Measurements from ENCODE around the gene PCIF1.
"Not testable (repeated sequence)": the region's sequence is repeated elsewhere in the genome, so short reads cannot be mapped to it uniquely, and the experiment has no call there.

Gene PCIF1

GRCh38 chr20:45956326-45956725 is 21.8 kb downstream of the PCIF1 start:
- not testable (repeated sequence) for H3K4me1 ChIP-seq (ENCODE audit: control insufficient read depth, insufficient read depth, low read length); H3K9me3 ChIP-seq (ENCODE audit: control insufficient read depth, low read length); H3K9ac ChIP-seq (ENCODE audit: low read length); DNase-seq (ENCODE audit: low read depth); H3K27me3 ChIP-seq (replicated peaks; ENCODE audit: control insufficient read depth, insufficient read depth, low read length); H3K4me3 ChIP-seq (ENCODE audit: low read length)
- peaks cover 76% of the 10 kb centered on the region for H3K36me3 ChIP-seq (ENCODE audit: control insufficient read depth, insufficient read depth, low read length, severe bottlenecking)

- Histone ChIP-seq H3K9me3 (ENCODE audit: control insufficient read depth, low read length) (no peaks in the 10 kb centered on the region), H3K4me1 (ENCODE audit: control insufficient read depth, insufficient read depth, low read length) (no peaks in the 10 kb centered on the region), H3K27me3 (replicated peaks; ENCODE audit: control insufficient read depth, insufficient read depth, low read length) (no peaks in the 10 kb centered on the region), H3K36me3 (ENCODE audit: control insufficient read depth, insufficient read depth, low read length, severe bottlenecking) (peaks cover 76% of the 10 kb centered on the region), H3K9ac (ENCODE audit: low read length) (no peak overlapping the region), H3K4me3 (ENCODE audit: low read length) (no peak overlapping the region)
- no peak for DNase-seq (ENCODE audit: low read depth)
These were observed 22.8 kb downstream of the PCIF1 start for GRCh38 chr20:45957021-45957941.

GRCh38 chr20:45958593-45958992 is 24.1 kb downstream of the PCIF1 start:
- H3K9ac ChIP-seq (ENCODE audit: low read length), result no peak overlapping the region
- H3K4me3 ChIP-seq (ENCODE audit: low read length), result no peak overlapping the region
- DNase-seq (ENCODE audit: low read depth), result no peak
- H3K9me3 ChIP-seq (ENCODE audit: control insufficient read depth, low read length), result no peaks in the 10 kb centered on the region
- H3K36me3 ChIP-seq (ENCODE audit: control insufficient read depth, insufficient read depth, low read length, severe bottlenecking), result peaks cover 74% of the 10 kb centered on the region
- no peaks in the 10 kb centered on the region for H3K4me1 ChIP-seq (ENCODE audit: control insufficient read depth, insufficient read depth, low read length)
- no peaks in the 10 kb centered on the region for H3K27me3 ChIP-seq (replicated peaks; ENCODE audit: control insufficient read depth, insufficient read depth, low read length)

GRCh38 chr20:45959126-45959525 is 24.6 kb downstream of the PCIF1 start:
- no peaks in the 10 kb centered on the region for H3K27me3 ChIP-seq (replicated peaks; ENCODE audit: control insufficient read depth, insufficient read depth, low read length)
- no peak overlapping the region for H3K4me3 ChIP-seq (ENCODE audit: low read length)
- H3K9me3 ChIP-seq (ENCODE audit: control insufficient read depth, low read length), result no peaks in the 10 kb centered on the region
- no peak for DNase-seq (ENCODE audit: low read depth)
- H3K9ac ChIP-seq (ENCODE audit: low read length), result no peak overlapping the region
- no peaks in the 10 kb centered on the region for H3K4me1 ChIP-seq (ENCODE audit: control insufficient read depth, insufficient read depth, low read length)
- H3K36me3 ChIP-seq (ENCODE audit: control insufficient read depth, insufficient read depth, low read length, severe bottlenecking), result peaks cover 77% of the 10 kb centered on the region

GRCh38 chr20:45959956-45960630 is 25.6 kb downstream of the PCIF1 start:
- Histone ChIP-seq H3K4me3 (ENCODE audit: low read length) (no peak overlapping the region), H3K4me1 (ENCODE audit: control insufficient read depth, insufficient read depth, low read length) (no peaks in the 10 kb centered on the region), H3K27me3 (replicated peaks; ENCODE audit: control insufficient read depth, insufficient read depth, low read length) (no peaks in the 10 kb centered on the region), H3K36me3 (ENCODE audit: control insufficient read depth, insufficient read depth, low read length, severe bottlenecking) (peaks cover 86% of the 10 kb centered on the region), H3K9me3 (ENCODE audit: control insufficient read depth, low read length) (no peaks in the 10 kb centered on the region), H3K9ac (ENCODE audit: low read length) (no peak overlapping the region)
- DNase-seq (ENCODE audit: low read depth), result no peak

- DNase-seq (ENCODE audit: low read depth), result no peak
- H3K9ac ChIP-seq (ENCODE audit: low read length), result no peak overlapping the region
- H3K4me1 ChIP-seq (ENCODE audit: control insufficient read depth, insufficient read depth, low read length), result no peaks in the 10 kb centered on the region
- H3K27me3 ChIP-seq (replicated peaks; ENCODE audit: control insufficient read depth, insufficient read depth, low read length), result no peaks in the 10 kb centered on the region
- no peak overlapping the region for H3K4me3 ChIP-seq (ENCODE audit: low read length)
- no peaks in the 10 kb centered on the region for H3K9me3 ChIP-seq (ENCODE audit: control insufficient read depth, low read length)
- H3K36me3 ChIP-seq (ENCODE audit: control insufficient read depth, insufficient read depth, low read length, severe bottlenecking), result peaks cover 96% of the 10 kb centered on the region
These were observed 27.7 kb downstream of the PCIF1 start for GRCh38 chr20:45962031-45962755.

GRCh38 chr20:45963059-45964005 is 28.8 kb downstream of the PCIF1 start:
- Histone ChIP-seq H3K9ac (ENCODE audit: low read length) (no peak overlapping the region), H3K27me3 (replicated peaks; ENCODE audit: control insufficient read depth, insufficient read depth, low read length) (no peaks in the 10 kb centered on the region), H3K9me3 (ENCODE audit: control insufficient read depth, low read length) (no peaks in the 10 kb centered on the region), H3K4me3 (ENCODE audit: low read length) (no peak overlapping the region), H3K36me3 (ENCODE audit: control insufficient read depth, insufficient read depth, low read length, severe bottlenecking) (peaks cover 96% of the 10 kb centered on the region), H3K4me1 (ENCODE audit: control insufficient read depth, insufficient read depth, low read length) (peaks cover 4% of the 10 kb centered on the region)
- DNase-seq (ENCODE audit: low read depth), result peak; percentile 35

- Histone ChIP-seq H3K9ac (ENCODE audit: low read length) (no peak overlapping the region), H3K4me1 (ENCODE audit: control insufficient read depth, insufficient read depth, low read length) (peaks cover 11% of the 10 kb centered on the region), H3K9me3 (ENCODE audit: control insufficient read depth, low read length) (no peaks in the 10 kb centered on the region), H3K4me3 (ENCODE audit: low read length) (no peak overlapping the region), H3K36me3 (ENCODE audit: control insufficient read depth, insufficient read depth, low read length, severe bottlenecking) (peaks cover 92% of the 10 kb centered on the region), H3K27me3 (replicated peaks; ENCODE audit: control insufficient read depth, insufficient read depth, low read length) (no peaks in the 10 kb centered on the region)
- no peak for DNase-seq (ENCODE audit: low read depth)
These were observed 29.5 kb downstream of the PCIF1 start for GRCh38 chr20:45964006-45964400.

- Histone ChIP-seq H3K4me3 (ENCODE audit: low read length) (no peak overlapping the region), H3K4me1 (ENCODE audit: control insufficient read depth, insufficient read depth, low read length) (peaks cover 25% of the 10 kb centered on the region), H3K9ac (ENCODE audit: low read length) (no peak overlapping the region), H3K9me3 (ENCODE audit: control insufficient read depth, low read length) (no peaks in the 10 kb centered on the region), H3K36me3 (ENCODE audit: control insufficient read depth, insufficient read depth, low read length, severe bottlenecking) (peaks cover 78% of the 10 kb centered on the region), H3K27me3 (replicated peaks; ENCODE audit: control insufficient read depth, insufficient read depth, low read length) (no peaks in the 10 kb centered on the region)
- no peak for DNase-seq (ENCODE audit: low read depth)
These were observed 30.9 kb downstream of the PCIF1 start for GRCh38 chr20:45965169-45966002.

GRCh38 chr20:45967551-45968080 is 33.1 kb downstream of the PCIF1 start:
- Histone ChIP-seq H3K9me3 (ENCODE audit: control insufficient read depth, low read length) (no peaks in the 10 kb centered on the region), H3K27me3 (replicated peaks; ENCODE audit: control insufficient read depth, insufficient read depth, low read length) (no peaks in the 10 kb centered on the region), H3K9ac (ENCODE audit: low read length) (no peak overlapping the region), H3K36me3 (ENCODE audit: control insufficient read depth, insufficient read depth, low read length, severe bottlenecking) (peaks cover 56% of the 10 kb centered on the region), H3K4me1 (ENCODE audit: control insufficient read depth, insufficient read depth, low read length) (peaks cover 29% of the 10 kb centered on the region), H3K4me3 (ENCODE audit: low read length) (no peak overlapping the region)
- no peak for DNase-seq (ENCODE audit: low read depth)
